ENCODE results near the gene ADNP.

The ADNP gene

DNA sequence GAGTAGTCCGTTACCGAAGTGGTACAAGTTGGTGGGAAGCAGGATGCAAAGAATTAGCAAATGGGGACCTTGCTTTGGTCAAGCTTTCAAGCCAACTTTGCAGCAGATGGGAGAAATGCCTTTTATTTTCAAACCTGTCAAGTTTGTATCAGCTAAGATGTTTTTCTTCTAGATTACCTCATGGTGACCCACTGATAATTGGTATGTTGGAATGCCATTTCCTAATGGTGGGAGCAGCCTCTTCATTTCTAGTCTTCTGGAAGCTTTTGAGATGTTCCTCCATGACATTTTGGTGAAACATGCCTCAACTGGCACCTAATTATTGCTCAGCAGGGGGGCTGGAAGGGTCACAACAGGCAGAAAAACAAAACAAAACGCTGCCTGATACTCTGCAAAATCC lies 43.7 kb downstream of the ADNP start:
- Histone ChIP-seq H4K8ac (ENCODE audit: low read length) (no peak overlapping the region), H3K18ac (ENCODE audit: low read depth in 1 of 2, low read length in 2 of 2) (no peak overlapping the region), H3K4me1 (ENCODE audit: control insufficient read depth, insufficient read depth, low read depth, low read length) (peaks cover 3% of the 10 kb centered on the region), H3K14ac (ENCODE audit: low read length in 2 of 2) (no peak overlapping the region), H3K27ac (ENCODE audit: low read length, poor library complexity, severe bottlenecking) (no peak overlapping the region), H2BK15ac (ENCODE audit: low read depth, poor library complexity, severe bottlenecking) (no peak overlapping the region), H2BK12ac (ENCODE audit: low read length in 2 of 2) (no peak overlapping the region), H3K4me3 (ENCODE audit: insufficient read depth in 1 of 2, low read depth in 1 of 2, low read length in 2 of 2) (no peak overlapping the region), H3K79me1 (replicated peaks; ENCODE audit: low read length, poor library complexity, severe bottlenecking) (peaks cover 16% of the 10 kb centered on the region), H3K23ac (ENCODE audit: low read length in 2 of 2) (no peak overlapping the region), H2BK5ac (ENCODE audit: low read depth, low read length, poor library complexity, severe bottlenecking) (no peak overlapping the region), H2AFZ (ENCODE audit: low read depth, low read length) (no peak overlapping the region), H3K9ac (ENCODE audit: low read length) (no peak overlapping the region), H3K4me2 (ENCODE audit: low read length, poor library complexity, severe bottlenecking) (no peak overlapping the region), H4K91ac (ENCODE audit: low read length) (no peak overlapping the region), H3K27me3 (ENCODE audit: control insufficient read depth in 1 of 2, insufficient read depth in 1 of 2, low read length in 2 of 2) (no peaks in the 10 kb centered on the region), H2AK5ac (ENCODE audit: low read length, severe bottlenecking) (no peak overlapping the region), H2BK120ac (ENCODE audit: low read depth, low read length) (no peak overlapping the region), H3K36me3 (ENCODE audit: control insufficient read depth in 1 of 2, insufficient read depth in 2 of 2, low read depth in 1 of 2, low read length in 2 of 2) (peaks cover 27 to 63% of the 10 kb centered on the region in 2 experiments), H3K9me3 (ENCODE audit: control insufficient read depth, low read length) (peaks cover 10% of the 10 kb centered on the region), H3K4ac (ENCODE audit: low read depth in 1 of 2, low read length in 2 of 2) (no peak overlapping the region)
- 77% methylated on average over 3 of the region's 3 CpGs for WGBS
- no peak for DNase-seq

GRCh38 chr20:50886184-50886790 lies 45.0 kb downstream of the ADNP start:
- no peak overlapping the region for H3K4me3 ChIP-seq (ENCODE audit: insufficient read depth in 1 of 2, low read depth in 1 of 2, low read length in 2 of 2)
- WGBS, result 97% methylated on average over 11 of the region's 12 CpGs
- H3K79me1 ChIP-seq (replicated peaks; ENCODE audit: low read length, poor library complexity, severe bottlenecking), result peaks cover 8% of the 10 kb centered on the region
- no peak overlapping the region for H2AFZ ChIP-seq (ENCODE audit: low read depth, low read length)
- H3K18ac ChIP-seq (ENCODE audit: low read depth in 1 of 2, low read length in 2 of 2), result no peak overlapping the region
- peaks cover 20 to 50% of the 10 kb centered on the region in 2 experiments for H3K36me3 ChIP-seq (ENCODE audit: control insufficient read depth in 1 of 2, insufficient read depth in 2 of 2, low read depth in 1 of 2, low read length in 2 of 2)
- no peak overlapping the region for H3K27ac ChIP-seq (ENCODE audit: low read length, poor library complexity, severe bottlenecking)
- H3K14ac ChIP-seq (ENCODE audit: low read length in 2 of 2), result no peak overlapping the region
- peaks cover 10% of the 10 kb centered on the region for H3K9me3 ChIP-seq (ENCODE audit: control insufficient read depth, low read length)
- no peaks in the 10 kb centered on the region for H3K27me3 ChIP-seq (ENCODE audit: control insufficient read depth in 1 of 2, insufficient read depth in 1 of 2, low read length in 2 of 2)
- H2BK120ac ChIP-seq (ENCODE audit: low read depth, low read length), result no peak overlapping the region
- H2BK15ac ChIP-seq (ENCODE audit: low read depth, poor library complexity, severe bottlenecking), result no peak overlapping the region
- no peak overlapping the region for H3K23ac ChIP-seq (ENCODE audit: low read length in 2 of 2)
- no peak overlapping the region for H4K91ac ChIP-seq (ENCODE audit: low read length)
- no peak overlapping the region for H3K4me2 ChIP-seq (ENCODE audit: low read length, poor library complexity, severe bottlenecking)
- peaks cover 2% of the 10 kb centered on the region for H3K4me1 ChIP-seq (ENCODE audit: control insufficient read depth, insufficient read depth, low read depth, low read length)
- no peak overlapping the region for H2AK5ac ChIP-seq (ENCODE audit: low read length, severe bottlenecking)
- H2BK12ac ChIP-seq (ENCODE audit: low read length in 2 of 2), result no peak overlapping the region
- no peak overlapping the region for H3K9ac ChIP-seq (ENCODE audit: low read length)
- no peak for DNase-seq
- no peak overlapping the region for H2BK5ac ChIP-seq (ENCODE audit: low read depth, low read length, poor library complexity, severe bottlenecking)
- H3K4ac ChIP-seq (ENCODE audit: low read depth in 1 of 2, low read length in 2 of 2), result no peak overlapping the region
- no peak overlapping the region for H4K8ac ChIP-seq (ENCODE audit: low read length)

- H2BK12ac ChIP-seq (ENCODE audit: low read length in 2 of 2), result no peak overlapping the region
- peaks cover 18 to 45% of the 10 kb centered on the region in 2 experiments for H3K36me3 ChIP-seq (ENCODE audit: control insufficient read depth in 1 of 2, insufficient read depth in 2 of 2, low read depth in 1 of 2, low read length in 2 of 2)
- no peak for DNase-seq
- H3K27ac ChIP-seq (ENCODE audit: low read length, poor library complexity, severe bottlenecking), result no peak overlapping the region
- H4K8ac ChIP-seq (ENCODE audit: low read length), result peak overlapping the region; percentile 12
- no peak overlapping the region for H3K4me3 ChIP-seq (ENCODE audit: insufficient read depth in 1 of 2, low read depth in 1 of 2, low read length in 2 of 2)
- H2AK5ac ChIP-seq (ENCODE audit: low read length, severe bottlenecking), result no peak overlapping the region
- no peak overlapping the region for H2BK120ac ChIP-seq (ENCODE audit: low read depth, low read length)
- no peak overlapping the region for H3K4ac ChIP-seq (ENCODE audit: low read depth in 1 of 2, low read length in 2 of 2)
- no peaks in the 10 kb centered on the region for H3K27me3 ChIP-seq (ENCODE audit: control insufficient read depth in 1 of 2, insufficient read depth in 1 of 2, low read length in 2 of 2)
- no peak overlapping the region for H4K91ac ChIP-seq (ENCODE audit: low read length)
- no peak overlapping the region for H2BK5ac ChIP-seq (ENCODE audit: low read depth, low read length, poor library complexity, severe bottlenecking)
- no peak overlapping the region for H3K23ac ChIP-seq (ENCODE audit: low read length in 2 of 2)
- no peak overlapping the region for H3K18ac ChIP-seq (ENCODE audit: low read depth in 1 of 2, low read length in 2 of 2)
- H3K4me1 ChIP-seq (ENCODE audit: control insufficient read depth, insufficient read depth, low read depth, low read length), result no peaks in the 10 kb centered on the region
- no peak overlapping the region for H2AFZ ChIP-seq (ENCODE audit: low read depth, low read length)
- H3K9me3 ChIP-seq (ENCODE audit: control insufficient read depth, low read length), result peaks cover 10% of the 10 kb centered on the region
- peaks cover 5% of the 10 kb centered on the region for H3K79me1 ChIP-seq (replicated peaks; ENCODE audit: low read length, poor library complexity, severe bottlenecking)
- H2BK15ac ChIP-seq (ENCODE audit: low read depth, poor library complexity, severe bottlenecking), result no peak overlapping the region
- WGBS, result 99% methylated on average over 4 of the region's 5 CpGs
- no peak overlapping the region for H3K9ac ChIP-seq (ENCODE audit: low read length)
- H3K4me2 ChIP-seq (ENCODE audit: low read length, poor library complexity, severe bottlenecking), result no peak overlapping the region
- no peak overlapping the region for H3K14ac ChIP-seq (ENCODE audit: low read length in 2 of 2)
Observed at GRCh38 chr20:50885781-50886180, 45.5 kb downstream of the ADNP start.

GRCh38 chr20:50885068-50885467 lies 46.2 kb downstream of the ADNP start:
- 89% methylated on average over 7 of the region's 7 CpGs for WGBS
- Histone ChIP-seq H3K23ac (ENCODE audit: low read length in 2 of 2) (no peak overlapping the region), H2AK5ac (ENCODE audit: low read length, severe bottlenecking) (no peak overlapping the region), H3K14ac (ENCODE audit: low read length in 2 of 2) (no peak overlapping the region), H3K4me2 (ENCODE audit: low read length, poor library complexity, severe bottlenecking) (no peak overlapping the region), H3K9me3 (ENCODE audit: control insufficient read depth, low read length) (peaks cover 10% of the 10 kb centered on the region), H3K36me3 (ENCODE audit: control insufficient read depth in 1 of 2, insufficient read depth in 2 of 2, low read depth in 1 of 2, low read length in 2 of 2) (peaks cover 18 to 38% of the 10 kb centered on the region in 2 experiments), H4K91ac (ENCODE audit: low read length) (no peak overlapping the region), H2AFZ (ENCODE audit: low read depth, low read length) (no peak overlapping the region), H3K4me3 (ENCODE audit: insufficient read depth in 1 of 2, low read depth in 1 of 2, low read length in 2 of 2) (no peak overlapping the region), H3K4ac (ENCODE audit: low read depth in 1 of 2, low read length in 2 of 2) (no peak overlapping the region), H2BK12ac (ENCODE audit: low read length in 2 of 2) (no peak overlapping the region), H2BK15ac (ENCODE audit: low read depth, poor library complexity, severe bottlenecking) (no peak overlapping the region), H4K8ac (ENCODE audit: low read length) (no peak overlapping the region), H3K27ac (ENCODE audit: low read length, poor library complexity, severe bottlenecking) (no peak overlapping the region), H3K9ac (ENCODE audit: low read length) (no peak overlapping the region), H3K27me3 (ENCODE audit: control insufficient read depth in 1 of 2, insufficient read depth in 1 of 2, low read length in 2 of 2) (no peaks in the 10 kb centered on the region), H3K79me1 (replicated peaks; ENCODE audit: low read length, poor library complexity, severe bottlenecking) (peaks cover 5% of the 10 kb centered on the region), H3K18ac (ENCODE audit: low read depth in 1 of 2, low read length in 2 of 2) (no peak overlapping the region), H2BK5ac (ENCODE audit: low read depth, low read length, poor library complexity, severe bottlenecking) (no peak overlapping the region), H3K4me1 (ENCODE audit: control insufficient read depth, insufficient read depth, low read depth, low read length) (no peaks in the 10 kb centered on the region), H2BK120ac (ENCODE audit: low read depth, low read length) (no peak overlapping the region)
- DNase-seq, result no peak

All from mesenchymal stem cell (in vitro differentiated cells and primary cell).